ENCODE results near the gene KRTAP8-1. TPM values are rescaled to one million over a fixed set of nuclear protein-coding genes. Genes with fewer than 3 reads are reported as not detected.
A peak's percentile ranks its signal among the peaks of the same experiment; 100 is the strongest.

The KRTAP8-1 gene
- total RNA-seq (not detected), polyA plus RNA-seq (not detected)
- long read RNA-seq, donor 1: 0 reads
- long read RNA-seq, donor 2: 0 reads
- long read RNA-seq, donor 3: 0 reads
- long read RNA-seq, donor 4: 0 reads
- long read RNA-seq, donor 5: 0 reads
- long read RNA-seq, donor 6: 0 reads
- long read RNA-seq, donor 7: 0 reads
- long read RNA-seq, donor 8: 0 reads
- long read RNA-seq, donor 9: 0 reads
- long read RNA-seq, donor 10: 0 reads

GRCh38 chr21:30813174-30813573 is at the start of gene KRTAP8-1:
Gene KRTAP8-1 (minus strand): TSS chr21:30813274. CDS start chr21:30813220, 54 bp downstream.
- Histone ChIP-seq H3K27ac (no peak within 1 kb of the TSS), H3K4me3 (no peak within 1 kb of the TSS), H3K4me1 (no peaks in the 10 kb centered on the region), H3K27me3 (no peaks in the 10 kb centered on the region), H3K36me3 (no peaks in the 10 kb centered on the region), H3K9me3 (no peaks in the 10 kb centered on the region)
- 84 to 90% (median 89%) methylated on average over 5 of the region's 5 CpGs for WGBS, 5 donors
- DNase-seq: no peak
- TF ChIP-seq EP300 (IDR thresholded peaks at IDR 0.05) (no peak), POLR2A (IDR thresholded peaks at IDR 0.05) (no peak), POLR2AphosphoS5 (IDR thresholded peaks at IDR 0.05) (no peak)
- TF ChIP-seq, protein P1, sequence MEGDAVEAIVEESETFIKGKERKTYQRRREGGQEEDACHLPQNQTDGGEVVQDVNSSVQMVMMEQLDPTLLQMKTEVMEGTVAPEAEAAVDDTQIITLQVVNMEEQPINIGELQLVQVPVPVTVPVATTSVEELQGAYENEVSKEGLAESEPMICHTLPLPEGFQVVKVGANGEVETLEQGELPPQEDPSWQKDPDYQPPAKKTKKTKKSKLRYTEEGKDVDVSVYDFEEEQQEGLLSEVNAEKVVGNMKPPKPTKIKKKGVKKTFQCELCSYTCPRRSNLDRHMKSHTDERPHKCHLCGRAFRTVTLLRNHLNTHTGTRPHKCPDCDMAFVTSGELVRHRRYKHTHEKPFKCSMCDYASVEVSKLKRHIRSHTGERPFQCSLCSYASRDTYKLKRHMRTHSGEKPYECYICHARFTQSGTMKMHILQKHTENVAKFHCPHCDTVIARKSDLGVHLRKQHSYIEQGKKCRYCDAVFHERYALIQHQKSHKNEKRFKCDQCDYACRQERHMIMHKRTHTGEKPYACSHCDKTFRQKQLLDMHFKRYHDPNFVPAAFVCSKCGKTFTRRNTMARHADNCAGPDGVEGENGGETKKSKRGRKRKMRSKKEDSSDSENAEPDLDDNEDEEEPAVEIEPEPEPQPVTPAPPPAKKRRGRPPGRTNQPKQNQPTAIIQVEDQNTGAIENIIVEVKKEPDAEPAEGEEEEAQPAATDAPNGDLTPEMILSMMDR (IDR thresholded peaks at IDR 0.05): no peak
- intact Hi-C loops (cut with DNase I; ENCODE audit: low total_unique reads): no loop called here

DNA sequence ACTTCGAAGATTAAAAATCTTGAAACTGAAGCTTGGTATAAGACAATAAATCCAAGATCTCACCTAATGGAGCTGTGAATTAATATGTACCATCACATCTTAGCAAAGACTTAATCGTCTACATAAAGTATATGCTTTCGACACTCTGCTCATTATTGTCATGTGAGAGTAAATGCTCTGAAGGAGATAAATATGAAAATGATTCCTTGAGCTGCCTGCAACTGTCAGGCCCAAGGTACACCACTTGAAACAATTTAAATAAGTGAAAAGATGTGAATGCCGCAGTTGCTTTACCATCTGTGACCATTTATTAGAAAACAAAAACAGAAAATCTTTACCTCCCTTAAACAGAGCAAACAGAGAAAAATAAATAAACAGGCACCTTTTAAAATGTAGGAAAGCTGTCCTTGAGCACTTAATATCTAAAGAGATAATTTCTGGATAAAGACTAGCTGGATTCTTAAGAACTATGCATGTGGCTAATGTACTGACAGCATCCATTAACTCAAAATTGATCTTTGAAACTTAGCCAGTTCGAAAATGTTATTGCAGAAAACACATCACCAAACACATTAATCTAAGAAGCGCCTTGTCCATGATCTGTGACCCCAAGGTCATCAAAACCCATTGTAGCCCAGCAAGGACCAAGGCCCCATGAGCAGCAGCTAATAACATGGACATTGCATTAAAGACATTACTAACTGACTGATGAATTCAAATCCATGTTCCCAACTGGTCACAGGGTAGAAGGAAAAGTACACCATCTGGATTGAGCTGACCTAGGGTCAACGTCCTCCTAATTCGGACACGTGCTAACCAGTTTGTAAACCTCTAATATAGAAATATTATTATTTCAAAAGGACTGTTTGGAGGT is 34.8 kb upstream of the KRTAP8-1 start:
- Histone ChIP-seq H3K27me3 (no peaks in the 10 kb centered on the region), H3K27ac (no peak overlapping the region), H3K36me3 (no peaks in the 10 kb centered on the region), H3K4me3 (no peak overlapping the region), H3K9me3 (peaks cover 0 to 11% (median 0%) of the 10 kb centered on the region in 4 donors), H3K4me1 (no peaks in the 10 kb centered on the region)
- 61 to 71% (median 64%) methylated on average over 9 of the region's 9 CpGs for WGBS, 5 donors
- TF ChIP-seq POLR2AphosphoS5 (IDR thresholded peaks at IDR 0.05) (no peak), POLR2A (IDR thresholded peaks at IDR 0.05) (no peak)
- DNase-seq: no peak
- intact Hi-C loops (cut with DNase I; ENCODE audit: low total_unique reads): no loop called here

DNA sequence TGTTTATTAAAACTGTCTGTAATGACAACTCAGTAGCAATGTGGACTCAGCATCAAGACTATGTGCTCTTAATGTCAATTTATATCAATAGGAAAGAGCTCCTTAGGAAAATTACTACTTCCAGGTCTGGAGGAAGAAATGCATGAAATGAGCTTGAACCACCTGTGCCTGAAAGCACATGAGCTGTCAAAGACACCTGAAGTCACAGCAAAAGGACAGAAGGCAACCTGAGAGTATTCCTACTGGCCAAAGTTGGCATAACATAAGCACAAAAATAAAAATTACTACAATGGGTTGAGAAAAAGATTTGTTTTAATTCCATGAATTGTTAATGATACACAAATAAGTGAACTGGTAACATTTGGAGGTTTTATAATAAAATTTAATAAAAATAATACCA is 29.9 kb upstream of the KRTAP8-1 start:
- Histone ChIP-seq H3K4me3 (no peak overlapping the region), H3K27me3 (no peaks in the 10 kb centered on the region), H3K4me1 (no peaks in the 10 kb centered on the region), H3K36me3 (no peaks in the 10 kb centered on the region), H3K9me3 (peaks cover 0 to 10% (median 0%) of the 10 kb centered on the region in 4 donors), H3K27ac (no peak overlapping the region)
- intact Hi-C loops (cut with DNase I; ENCODE audit: low total_unique reads): no loop called here
- DNase-seq: no peak
- TF ChIP-seq, protein P1 (IDR thresholded peaks at IDR 0.05): peak in 1 of 7 experiments; percentile 16
- TF ChIP-seq EP300 (IDR thresholded peaks at IDR 0.05): no peak

DNA sequence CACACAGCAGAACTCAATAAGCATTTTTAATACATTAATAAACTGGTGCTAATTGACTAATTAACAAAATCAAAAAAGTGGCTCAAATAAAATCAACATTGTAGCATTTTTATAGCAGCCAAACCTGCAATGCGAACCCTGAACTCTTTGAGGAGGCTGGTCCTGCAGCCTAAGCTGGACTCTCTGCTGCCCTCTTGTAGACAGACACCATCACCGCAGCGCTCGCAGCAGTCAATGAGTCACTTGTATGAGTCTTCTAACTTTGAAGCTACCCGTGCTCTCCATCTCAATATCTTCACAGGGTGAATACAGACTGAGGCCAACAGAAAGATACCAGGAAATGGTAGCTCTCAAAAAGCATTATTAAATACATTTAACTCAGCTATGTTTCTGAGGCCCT is 26.2 kb upstream of the KRTAP8-1 start:
- Histone ChIP-seq H3K4me1 (no peaks in the 10 kb centered on the region), H3K27me3 (no peaks in the 10 kb centered on the region), H3K9me3 (peaks cover 0 to 12% (median 0%) of the 10 kb centered on the region in 4 donors), H3K36me3 (no peaks in the 10 kb centered on the region), H3K27ac (no peak overlapping the region), H3K4me3 (no peak overlapping the region)
- TF ChIP-seq POLR2AphosphoS5 (IDR thresholded peaks at IDR 0.05) (no peak), POLR2A (IDR thresholded peaks at IDR 0.05) (no peak), EP300 (IDR thresholded peaks at IDR 0.05) (no peak)
- TF ChIP-seq, protein P1 (IDR thresholded peaks at IDR 0.05): no peak
- peak in 1 of 2 donors; percentile 49 for DNase-seq
- WGBS, 5 donors: 21 to 44% (median 27%) methylated on average over 5 of the region's 5 CpGs
- intact Hi-C loops (cut with DNase I; ENCODE audit: low total_unique reads): no loop called here
